ENCODE measurements around the gene FATE1.
A peak's percentile ranks its signal among the peaks of the same experiment; 100 is the strongest.

The FATE1 gene

GRCh38 chrX:151746502-151746901 lies 30.7 kb downstream of the FATE1 start (continued):
- TF ChIP-seq GFI1B (tag by site-specific recombination; IDR thresholded peaks at IDR 0.05) (no peak), GLI2 (tag by site-specific recombination; IDR thresholded peaks at IDR 0.05; ENCODE audit: borderline replicate concordance, low read depth) (no peak), WT1 (tag by site-specific recombination; IDR thresholded peaks at IDR 0.05) (no peak), ZNF488 (tag by site-specific recombination; IDR thresholded peaks at IDR 0.05) (no peak), ZNF621 (tag by site-specific recombination; IDR thresholded peaks at IDR 0.05) (no peak)

DNA sequence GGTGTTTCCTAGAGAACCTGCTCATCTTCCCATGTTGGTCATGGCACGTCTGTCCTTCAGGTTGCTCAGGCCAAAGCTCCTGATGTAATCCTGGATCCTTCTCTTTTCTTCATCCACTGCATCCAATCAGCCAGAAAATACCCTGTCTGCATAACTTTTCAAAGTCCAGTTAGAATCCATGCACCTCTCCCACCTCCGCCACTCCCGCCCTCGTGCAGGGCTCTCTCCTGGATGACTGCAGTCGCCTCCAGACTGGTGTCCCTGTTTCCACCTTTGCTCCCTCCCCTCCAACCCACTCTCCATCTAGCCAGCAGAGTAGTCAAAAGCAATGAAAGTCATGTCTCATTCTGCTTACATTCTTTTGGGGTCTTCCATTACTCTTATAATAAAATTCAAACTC lies 34.7 kb downstream of the FATE1 start:
- no peaks in the 10 kb centered on the region for H3K4me1 ChIP-seq (ENCODE audit: control insufficient read depth, insufficient read depth, low read length)
- ChIA-PET POLR2A (no interaction called here), CTCF (interaction anchor here (0.6 to 7.9 kb wide), 34 partner anchors 11 to 1788 kb away, joined by 3 to 168 read pairs (median 4); no protein-coding TSS in a partner anchor)
- no peak overlapping the region for H3K4me3 ChIP-seq (ENCODE audit: low read depth, low read length)
- no peak overlapping the region for H3K27ac ChIP-seq (ENCODE audit: extremely low read depth, low read depth, low read length)
- H3K36me3 ChIP-seq (ENCODE audit: control insufficient read depth in 2 of 2, insufficient read depth in 1 of 2, low read length in 2 of 2): no peaks in the 10 kb centered on the region
- H3K9me3 ChIP-seq (ENCODE audit: control insufficient read depth, insufficient read depth, low read depth, low read length): no peaks in the 10 kb centered on the region
- peak; percentile 11; the same call in 1 of the 2 replicates for TF ChIP-seq EGR2 (tag by site-specific recombination; IDR thresholded peaks at IDR 0.05; ENCODE audit: low read depth)
- TF ChIP-seq ZNF23 (tag by site-specific recombination; IDR thresholded peaks at IDR 0.05; ENCODE audit: borderline replicate concordance): no peak
- no peak for TF ChIP-seq BCL11A (tag by site-specific recombination; IDR thresholded peaks at IDR 0.05; ENCODE audit: low read depth)
- TF ChIP-seq HIC1 (tag by site-specific recombination; IDR thresholded peaks at IDR 0.05): no peak
- TF ChIP-seq, protein P1, sequence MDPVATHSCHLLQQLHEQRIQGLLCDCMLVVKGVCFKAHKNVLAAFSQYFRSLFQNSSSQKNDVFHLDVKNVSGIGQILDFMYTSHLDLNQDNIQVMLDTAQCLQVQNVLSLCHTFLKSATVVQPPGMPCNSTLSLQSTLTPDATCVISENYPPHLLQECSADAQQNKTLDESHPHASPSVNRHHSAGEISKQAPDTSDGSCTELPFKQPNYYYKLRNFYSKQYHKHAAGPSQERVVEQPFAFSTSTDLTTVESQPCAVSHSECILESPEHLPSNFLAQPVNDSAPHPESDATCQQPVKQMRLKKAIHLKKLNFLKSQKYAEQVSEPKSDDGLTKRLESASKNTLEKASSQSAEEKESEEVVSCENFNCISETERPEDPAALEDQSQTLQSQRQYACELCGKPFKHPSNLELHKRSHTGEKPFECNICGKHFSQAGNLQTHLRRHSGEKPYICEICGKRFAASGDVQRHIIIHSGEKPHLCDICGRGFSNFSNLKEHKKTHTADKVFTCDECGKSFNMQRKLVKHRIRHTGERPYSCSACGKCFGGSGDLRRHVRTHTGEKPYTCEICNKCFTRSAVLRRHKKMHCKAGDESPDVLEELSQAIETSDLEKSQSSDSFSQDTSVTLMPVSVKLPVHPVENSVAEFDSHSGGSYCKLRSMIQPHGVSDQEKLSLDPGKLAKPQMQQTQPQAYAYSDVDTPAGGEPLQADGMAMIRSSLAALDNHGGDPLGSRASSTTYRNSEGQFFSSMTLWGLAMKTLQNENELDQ (tag by site-specific recombination; IDR thresholded peaks at IDR 0.05; ENCODE audit: low read depth): no peak
- no peak for TF ChIP-seq ZNF843 (tag by site-specific recombination; IDR thresholded peaks at IDR 0.05)
- no peak for TF ChIP-seq REPIN1 (tag by site-specific recombination; IDR thresholded peaks at IDR 0.05; ENCODE audit: low read depth)

GRCh38 chrX:151752847-151753246 lies 37.0 kb downstream of the FATE1 start:
- CTCF ChIA-PET: interaction anchor here (0.6 to 7.9 kb wide), 36 partner anchors 9 to 1164 kb away, joined by 3 to 168 read pairs (median 4); no protein-coding TSS in a partner anchor

More at GRCh38 chrX:151752847-151753246, 37.0 kb downstream of the FATE1 start:
- H3K36me3 ChIP-seq (ENCODE audit: control insufficient read depth in 2 of 2, insufficient read depth in 1 of 2, low read length in 2 of 2): no peaks in the 10 kb centered on the region
- no peak overlapping the region for H3K4me3 ChIP-seq (ENCODE audit: low read depth, low read length)
- no peaks in the 10 kb centered on the region for H3K9me3 ChIP-seq (ENCODE audit: control insufficient read depth, insufficient read depth, low read depth, low read length)
- TF ChIP-seq GFI1B (tag by site-specific recombination; IDR thresholded peaks at IDR 0.05) (no peak), ZNF354C (tag by site-specific recombination; IDR thresholded peaks at IDR 0.05; ENCODE audit: borderline replicate concordance, low read depth) (no peak), ZEB2 (tag by site-specific recombination; IDR thresholded peaks at IDR 0.05) (no peak)
- TF ChIP-seq, protein P2, sequence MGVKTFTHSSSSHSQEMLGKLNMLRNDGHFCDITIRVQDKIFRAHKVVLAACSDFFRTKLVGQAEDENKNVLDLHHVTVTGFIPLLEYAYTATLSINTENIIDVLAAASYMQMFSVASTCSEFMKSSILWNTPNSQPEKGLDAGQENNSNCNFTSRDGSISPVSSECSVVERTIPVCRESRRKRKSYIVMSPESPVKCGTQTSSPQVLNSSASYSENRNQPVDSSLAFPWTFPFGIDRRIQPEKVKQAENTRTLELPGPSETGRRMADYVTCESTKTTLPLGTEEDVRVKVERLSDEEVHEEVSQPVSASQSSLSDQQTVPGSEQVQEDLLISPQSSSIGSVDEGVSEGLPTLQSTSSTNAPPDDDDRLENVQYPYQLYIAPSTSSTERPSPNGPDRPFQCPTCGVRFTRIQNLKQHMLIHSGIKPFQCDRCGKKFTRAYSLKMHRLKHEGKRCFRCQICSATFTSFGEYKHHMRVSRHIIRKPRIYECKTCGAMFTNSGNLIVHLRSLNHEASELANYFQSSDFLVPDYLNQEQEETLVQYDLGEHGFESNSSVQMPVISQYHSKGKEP (tag by site-specific recombination; IDR thresholded peaks at IDR 0.05): no peak
- H3K27ac ChIP-seq (ENCODE audit: extremely low read depth, low read depth, low read length): no peak overlapping the region
- no peaks in the 10 kb centered on the region for H3K4me1 ChIP-seq (ENCODE audit: control insufficient read depth, insufficient read depth, low read length)
- POLR2A ChIA-PET: interaction anchor here (1.7 to 2.3 kb wide), 2 partner anchors 221 to 885 kb away, joined by 7 to 8 read pairs; partner anchors contain the start of genes GABRE and GABRQ
